PC-9 (cell line): ENCODE results near the gene KIR2DL1.
"Not testable (repeated sequence)": the region's sequence is repeated elsewhere in the genome, so short reads cannot be mapped to it uniquely, and the experiment has no call there.

Source experiments
- EZH2 ChIP-seq: fragments of 200-600 bp; sonication (generic); IDR thresholded peaks from 2 replicates; pipeline ENCODE4 v1.8.0; 2017; ENCODE audit warnings: antibody characterized with exemption, low read depth
- TF ChIP-seq, protein P1 (sequence below): fragments of 200-600 bp; sonication (generic); conservative IDR thresholded peaks from 2 replicates; pipeline ENCODE4 v1.6.1; 2017; ENCODE audit warnings: mixed run types, antibody characterized with exemption, mild to moderate bottlenecking, moderate library complexity

DNA sequence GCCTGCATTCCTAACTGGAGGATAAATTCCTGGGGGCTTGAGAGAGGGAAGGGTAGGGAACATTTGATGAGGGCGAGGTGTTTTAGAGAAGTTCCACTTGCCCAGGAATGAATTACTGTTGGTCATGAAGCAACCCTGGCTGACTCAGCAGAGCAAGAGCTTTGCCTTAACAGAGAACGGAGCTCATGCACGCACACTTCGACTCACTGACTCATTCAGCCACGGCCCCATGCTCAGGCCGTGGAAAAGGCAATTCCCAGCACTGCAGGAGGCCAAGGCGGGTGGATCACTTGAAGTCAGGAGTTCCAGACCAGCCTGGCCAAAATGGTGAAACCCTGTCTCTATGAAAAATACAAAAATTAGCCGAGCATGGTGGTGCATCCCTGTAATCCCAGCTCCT is 5.4 kb upstream of the KIR2DL1 start:
- TF ChIP-seq, protein P1, sequence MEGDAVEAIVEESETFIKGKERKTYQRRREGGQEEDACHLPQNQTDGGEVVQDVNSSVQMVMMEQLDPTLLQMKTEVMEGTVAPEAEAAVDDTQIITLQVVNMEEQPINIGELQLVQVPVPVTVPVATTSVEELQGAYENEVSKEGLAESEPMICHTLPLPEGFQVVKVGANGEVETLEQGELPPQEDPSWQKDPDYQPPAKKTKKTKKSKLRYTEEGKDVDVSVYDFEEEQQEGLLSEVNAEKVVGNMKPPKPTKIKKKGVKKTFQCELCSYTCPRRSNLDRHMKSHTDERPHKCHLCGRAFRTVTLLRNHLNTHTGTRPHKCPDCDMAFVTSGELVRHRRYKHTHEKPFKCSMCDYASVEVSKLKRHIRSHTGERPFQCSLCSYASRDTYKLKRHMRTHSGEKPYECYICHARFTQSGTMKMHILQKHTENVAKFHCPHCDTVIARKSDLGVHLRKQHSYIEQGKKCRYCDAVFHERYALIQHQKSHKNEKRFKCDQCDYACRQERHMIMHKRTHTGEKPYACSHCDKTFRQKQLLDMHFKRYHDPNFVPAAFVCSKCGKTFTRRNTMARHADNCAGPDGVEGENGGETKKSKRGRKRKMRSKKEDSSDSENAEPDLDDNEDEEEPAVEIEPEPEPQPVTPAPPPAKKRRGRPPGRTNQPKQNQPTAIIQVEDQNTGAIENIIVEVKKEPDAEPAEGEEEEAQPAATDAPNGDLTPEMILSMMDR, result not testable (repeated sequence)
- not testable (repeated sequence) for TF ChIP-seq EZH2
